ENCODE measurements around the gene PROP1.
"Not testable (repeated sequence)": the region's sequence is repeated elsewhere in the genome, so short reads cannot be mapped to it uniquely, and the experiment has no call there.

PROP1 gene

GRCh38 chr5:177982072-177982727, 13.8 kb downstream of the PROP1 start:
- DNase-seq, result peak; percentile 25

- no peak for DNase-seq
Measured at GRCh38 chr5:177981296-177982071, 14.6 kb downstream of the PROP1 start.

- no peak for DNase-seq
Measured at GRCh38 chr5:177980743-177981151, 15.3 kb downstream of the PROP1 start.

DNA sequence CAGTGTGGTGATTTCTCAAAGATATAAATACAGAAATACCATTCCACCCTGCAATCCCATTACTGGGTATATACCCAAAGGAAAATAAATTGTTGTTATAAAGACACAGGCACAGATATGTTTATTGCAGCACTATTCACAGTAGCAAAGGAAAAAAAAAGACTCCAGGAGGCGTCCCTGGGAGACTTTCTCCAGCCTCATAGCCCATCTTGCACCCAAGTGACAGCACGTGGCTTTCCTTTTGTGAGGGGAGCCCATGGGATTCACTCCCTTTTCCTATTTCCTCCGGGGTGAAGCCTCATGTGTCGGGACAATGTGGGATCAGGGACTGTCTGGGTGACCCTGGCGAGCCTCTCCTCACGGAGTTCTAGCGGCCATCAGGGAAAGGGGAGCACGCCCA, 18.4 kb downstream of the PROP1 start:
- DNase-seq, result not testable (repeated sequence)

GRCh38 chr5:177973066-177973635, 22.9 kb downstream of the PROP1 start:
- no peak for DNase-seq

DNA sequence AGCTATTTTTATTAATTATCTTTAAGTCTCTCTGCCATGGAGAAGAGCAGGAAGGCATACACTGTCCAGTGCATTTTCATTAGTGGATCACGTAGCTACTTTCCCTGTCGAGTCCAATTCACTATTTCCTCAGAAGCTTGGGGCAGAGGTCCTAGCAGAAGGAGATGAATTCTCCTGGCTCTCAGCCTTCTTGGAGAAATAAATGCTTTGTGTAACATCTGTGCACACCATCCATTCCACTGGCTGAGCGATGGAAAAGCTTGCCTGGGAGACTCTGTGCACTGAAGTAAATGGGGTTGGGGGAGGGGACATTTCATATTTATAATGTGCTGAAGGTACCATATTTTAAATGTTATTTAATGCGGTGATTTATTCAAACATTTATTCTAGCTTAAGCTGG, 23.4 kb downstream of the PROP1 start:
- no peak for DNase-seq

GRCh38 chr5:177972014-177972413, 24.0 kb downstream of the PROP1 start:
- DNase-seq, result not testable (repeated sequence)

DNA sequence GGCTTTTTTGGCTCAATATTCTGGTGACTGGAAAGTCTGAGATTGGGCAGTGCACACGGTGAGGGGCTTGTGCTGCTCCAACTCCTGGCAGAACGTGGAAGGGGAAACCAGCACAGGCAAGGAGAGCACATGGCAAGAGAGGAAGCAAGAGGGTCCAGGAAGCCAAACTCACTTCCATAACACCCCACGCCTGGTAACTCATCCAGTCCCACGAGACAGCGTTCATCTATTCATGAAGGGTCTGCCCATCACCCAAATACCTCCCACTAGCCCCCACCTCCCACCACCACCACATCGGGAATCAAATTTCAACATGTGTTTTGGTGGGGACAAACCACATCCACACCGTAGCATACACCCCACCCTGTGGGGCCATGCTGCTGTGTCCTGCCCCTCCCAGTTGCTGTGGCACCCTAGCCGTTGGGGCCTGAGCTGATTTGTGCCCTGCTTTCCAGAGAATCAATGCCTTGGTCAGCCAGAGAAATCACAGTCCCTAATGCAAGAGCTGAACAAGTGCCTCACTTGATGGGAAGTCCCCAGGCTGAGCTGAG, 27.3 kb downstream of the PROP1 start:
- DNase-seq, result no peak

DNA sequence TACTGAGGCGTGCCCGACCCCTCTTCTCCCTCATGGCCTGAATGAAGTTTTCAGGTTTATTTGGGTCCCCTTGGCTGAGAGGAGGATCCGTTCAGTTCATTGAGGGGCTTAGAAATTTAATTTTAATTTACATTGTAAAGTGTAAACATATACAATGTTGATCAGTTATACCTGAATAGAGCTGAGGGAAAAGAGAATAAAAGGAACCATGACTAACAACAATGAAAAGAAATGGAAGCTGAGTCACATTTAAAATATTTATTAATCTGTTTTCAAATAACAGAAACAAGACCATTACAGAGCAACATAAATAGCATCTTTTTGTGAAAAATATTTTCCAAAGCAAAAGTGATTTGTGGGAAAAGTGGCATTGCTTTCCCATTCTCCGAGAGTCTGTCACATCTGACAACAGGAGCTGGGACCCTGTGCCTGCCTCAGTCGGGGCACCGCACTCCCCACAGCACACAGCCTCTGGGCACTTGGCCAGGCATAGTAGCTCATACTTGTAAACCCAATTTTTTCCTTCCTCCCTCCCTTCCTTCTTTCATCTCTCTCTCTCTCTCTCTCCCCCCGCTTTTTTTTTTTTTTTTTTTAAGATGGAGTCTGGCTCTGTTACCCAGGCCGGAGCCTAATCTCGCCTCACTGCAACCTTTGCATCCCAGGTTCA, 28.7 kb downstream of the PROP1 start:
- no peak for DNase-seq

GRCh38 chr5:177966839-177967166, 29.2 kb downstream of the PROP1 start:
- DNase-seq, result no peak

GRCh38 chr5:177966009-177966838, 29.8 kb downstream of the PROP1 start:
- DNase-seq, result no peak

DNA sequence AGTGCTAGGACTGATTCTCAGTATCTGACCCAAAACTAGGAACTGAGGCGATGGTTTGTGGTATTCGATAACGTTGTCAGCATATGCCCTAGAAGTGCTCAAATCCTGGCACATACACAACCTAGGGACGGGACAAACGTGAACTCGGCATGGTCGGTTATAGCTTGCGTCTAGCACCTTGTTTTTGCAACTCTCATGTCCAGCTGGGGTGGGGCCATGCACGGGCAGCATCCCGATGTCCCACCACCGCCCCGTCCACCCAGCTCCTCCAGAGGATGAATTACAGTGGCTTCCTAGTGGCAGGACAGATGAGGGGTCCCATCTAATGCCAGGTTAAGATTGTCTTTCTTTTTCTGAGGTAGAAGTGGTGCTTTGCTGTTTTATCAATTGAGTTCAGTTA, 31.6 kb downstream of the PROP1 start:
- no peak for DNase-seq

- DNase-seq, result no peak
Measured at GRCh38 chr5:177963966-177964365, 32.1 kb downstream of the PROP1 start.

GRCh38 chr5:177959315-177959714, 36.7 kb downstream of the PROP1 start:
- no peak for DNase-seq

- DNase-seq, result no peak
Measured at GRCh38 chr5:177958696-177959095, 37.3 kb downstream of the PROP1 start.

GRCh38 chr5:177957241-177957640, 38.8 kb downstream of the PROP1 start:
- no peak for DNase-seq

DNA sequence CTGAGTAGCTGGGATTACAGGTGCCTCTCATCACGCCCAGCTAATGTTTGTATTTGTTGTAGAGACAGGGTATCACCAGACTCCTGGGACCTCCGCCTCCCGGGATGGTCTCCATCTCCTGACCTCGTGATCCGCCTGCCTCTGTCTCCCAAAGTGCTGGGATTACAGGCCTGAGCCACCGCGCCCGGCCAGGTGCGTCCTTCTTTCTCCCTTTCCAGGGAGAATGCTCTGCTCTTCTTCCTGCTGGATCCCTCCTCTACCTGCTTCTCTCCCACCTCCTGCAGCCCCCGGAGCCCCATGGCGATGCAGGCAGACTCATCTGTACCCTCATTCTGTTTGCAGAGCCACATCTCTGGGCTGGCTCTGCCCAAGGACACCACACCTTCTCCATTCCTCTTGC, 42.9 kb downstream of the PROP1 start:
- DNase-seq, result not testable (repeated sequence)

DNA sequence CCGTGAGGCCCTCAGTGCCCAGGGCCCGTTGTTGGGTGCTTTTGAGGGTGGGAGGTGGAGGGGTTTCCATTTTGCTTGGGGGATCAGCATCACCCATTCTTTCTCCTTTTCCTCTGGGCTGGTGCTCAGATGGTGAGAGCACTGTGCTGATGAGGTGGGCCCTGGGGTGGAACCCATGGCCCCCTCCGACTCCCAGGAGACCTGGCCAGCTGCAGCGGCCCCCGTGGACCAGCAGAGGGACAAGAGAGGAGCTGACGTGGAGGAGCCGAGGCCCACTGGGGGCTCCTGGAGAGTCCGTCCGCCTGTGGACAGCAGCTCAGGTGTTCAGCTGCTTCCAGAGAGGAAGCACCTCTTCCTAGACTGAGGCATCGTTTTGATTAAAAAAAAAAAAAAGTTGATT, 46.4 kb downstream of the PROP1 start:
- DNase-seq, result not testable (repeated sequence)

DNA sequence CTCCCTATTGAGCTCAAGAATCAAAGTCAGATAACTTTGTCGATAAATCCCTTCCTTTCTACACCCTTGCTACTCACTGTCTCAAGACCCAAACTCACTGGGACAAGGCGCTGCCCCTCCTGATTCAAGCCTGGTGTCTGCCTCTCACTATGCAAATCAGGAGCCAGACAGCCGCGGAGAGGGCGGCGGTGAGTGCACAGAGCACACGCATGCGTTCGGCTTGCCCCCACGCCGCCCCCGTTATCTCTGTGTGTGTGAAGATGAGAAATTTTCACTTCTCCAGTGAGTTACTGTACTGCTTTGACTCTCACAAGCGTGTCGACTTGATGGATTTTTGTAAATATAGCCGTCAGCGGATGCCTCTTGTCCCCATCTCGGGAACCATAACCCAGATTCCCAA, 47.0 kb downstream of the PROP1 start:
- DNase-seq, result not testable (repeated sequence)

DNA sequence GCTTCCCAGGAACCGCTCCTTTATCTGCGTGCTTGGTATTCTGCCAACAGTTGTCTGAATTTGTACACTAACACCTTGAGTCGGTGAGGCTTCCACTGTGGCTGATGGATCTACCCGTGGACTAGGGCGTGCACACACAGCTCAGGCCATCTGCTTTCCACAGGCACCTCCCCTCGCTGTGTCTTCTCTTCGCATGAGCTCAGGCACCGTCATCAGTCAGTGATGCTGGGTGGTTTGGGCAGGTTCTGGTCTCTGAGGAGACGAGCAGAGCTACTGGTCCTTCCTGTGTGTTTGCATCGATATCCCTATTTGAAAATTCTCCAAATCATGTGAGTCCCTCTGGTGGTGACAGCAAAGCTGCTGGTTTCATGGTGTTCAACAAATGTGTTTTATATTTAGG, 48.1 kb downstream of the PROP1 start:
- DNase-seq, result not testable (repeated sequence)

- DNase-seq, result not testable (repeated sequence)
Measured at GRCh38 chr5:177945601-177946283, 50.3 kb downstream of the PROP1 start.

DNA sequence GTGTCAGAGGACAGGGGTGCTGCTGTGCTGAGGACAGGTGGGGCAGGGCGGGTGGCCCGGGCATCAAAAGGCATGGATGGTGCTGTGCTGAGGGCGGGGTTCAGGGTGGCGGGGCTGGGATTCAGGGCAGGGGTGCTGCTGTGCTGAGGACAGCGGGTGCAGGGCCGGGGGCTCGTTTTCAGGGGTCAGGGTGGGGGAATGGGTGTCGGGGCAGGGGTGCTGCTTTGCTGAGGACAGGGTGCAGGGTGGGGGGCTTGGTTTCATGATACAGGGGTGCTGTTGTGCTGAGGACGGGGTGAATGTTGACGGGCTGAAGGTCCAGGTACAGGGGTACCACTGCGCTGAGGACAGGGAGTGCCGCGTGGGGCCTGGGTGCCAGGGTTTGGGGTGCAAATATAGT, 50.9 kb downstream of the PROP1 start:
- not testable (repeated sequence) for DNase-seq

Measured in activated CD4-positive, alpha-beta T cell treated with anti-CD3 and anti-CD28 coated beads, Interleukin-2, Interleukin-6, amounts not matched to agents 100 ng/mL and 50 ng/mL, durations not matched to agents 16 hours and 8 hours (primary cell).